HG03469 (cell line): Measurements from ENCODE around the gene NISCH.

Experiments used
- ATAC-seq: cut with Tn5 transposase; IDR thresholded peaks from one replicate; pipeline ENCODE4 v1.9.1; 2021; ENCODE audit warnings: mild to moderate bottlenecking, moderate library complexity, moderate number of reproducible peaks; ENCODE audit not compliant: unreplicated experiment

Gene NISCH

GRCh38 chr3:52455283-52456168, at the start of gene NISCH:
Gene NISCH, plus strand, starts transcription at chr3:52455604. Its CDS starts 38 bp downstream, at chr3:52455642.
- ATAC-seq, result no peak

GRCh38 chr3:52406231-52406661, 49.2 kb upstream of the NISCH start:
- no peak for ATAC-seq

- ATAC-seq, result no peak
Observed at GRCh38 chr3:52406791-52407510, 48.5 kb upstream of the NISCH start.

GRCh38 chr3:52407779-52408178, 47.6 kb upstream of the NISCH start:
- ATAC-seq, result no peak

- no peak for ATAC-seq
Observed at GRCh38 chr3:52408466-52408865, 46.9 kb upstream of the NISCH start.

GRCh38 chr3:52415800-52416199, 39.6 kb upstream of the NISCH start:
- ATAC-seq, result no peak

- no peak for ATAC-seq
Observed at GRCh38 chr3:52420388-52420787, 35.0 kb upstream of the NISCH start.

GRCh38 chr3:52422669-52423068, 32.7 kb upstream of the NISCH start:
- no peak for ATAC-seq

GRCh38 chr3:52423173-52423572, 32.2 kb upstream of the NISCH start:
- no peak for ATAC-seq

- no peak for ATAC-seq
Observed at GRCh38 chr3:52428151-52429005, 27.0 kb upstream of the NISCH start.

- ATAC-seq, result no peak
Observed at GRCh38 chr3:52429031-52429430, 26.4 kb upstream of the NISCH start.

GRCh38 chr3:52429779-52430415, 25.5 kb upstream of the NISCH start:
- ATAC-seq, result no peak

- no peak for ATAC-seq
Observed at GRCh38 chr3:52430416-52430810, 25.0 kb upstream of the NISCH start.

- ATAC-seq, result no peak
Observed at GRCh38 chr3:52431459-52432223, 23.8 kb upstream of the NISCH start.

GRCh38 chr3:52432225-52432624, 23.2 kb upstream of the NISCH start:
- no peak for ATAC-seq

- ATAC-seq, result no peak
Observed at GRCh38 chr3:52432691-52433141, 22.7 kb upstream of the NISCH start.

GRCh38 chr3:52433328-52433995, 21.9 kb upstream of the NISCH start:
- ATAC-seq, result no peak

- ATAC-seq, result no peak
Observed at GRCh38 chr3:52433996-52434479, 21.4 kb upstream of the NISCH start.

- ATAC-seq, result no peak
Observed at GRCh38 chr3:52434491-52435115, 20.8 kb upstream of the NISCH start.
